Stimulated activated CD8-positive, alpha-beta memory T cell treated with anti-CD3 and anti-CD28 coated beads, Interleukin-12 subunit alpha, Interleukin-12 subunit beta, amount 100 ng/mL, for 24 hours (primary cell): ENCODE results near the gene TMPRSS4.

Experiments used
- DNase-seq: peaks from one replicate; pipeline ENCODE4 v3.0.0-alpha.2; 2020; ENCODE audit errors: extremely low read depth

The TMPRSS4 gene

GRCh38 chr11:118135051-118135795, 58.3 kb downstream of the TMPRSS4 start:
- no peak for DNase-seq

- no peak for DNase-seq
Observed at GRCh38 chr11:118135796-118136165, 58.9 kb downstream of the TMPRSS4 start.

GRCh38 chr11:118136341-118136740, 59.5 kb downstream of the TMPRSS4 start:
- DNase-seq, result no peak

GRCh38 chr11:118136801-118137200, 59.9 kb downstream of the TMPRSS4 start:
- DNase-seq, result no peak

GRCh38 chr11:118138839-118139420, 62.1 kb downstream of the TMPRSS4 start:
- no peak for DNase-seq

GRCh38 chr11:118139578-118139977, 62.7 kb downstream of the TMPRSS4 start:
- no peak for DNase-seq

GRCh38 chr11:118142081-118142480, 65.2 kb downstream of the TMPRSS4 start:
- DNase-seq, result no peak

- DNase-seq, result no peak
Observed at GRCh38 chr11:118142809-118143208, 65.9 kb downstream of the TMPRSS4 start.

GRCh38 chr11:118143661-118144185, 66.8 kb downstream of the TMPRSS4 start:
- no peak for DNase-seq

GRCh38 chr11:118144301-118145268, 67.7 kb downstream of the TMPRSS4 start:
- DNase-seq, result no peak

- DNase-seq, result peak; percentile 64
Observed at GRCh38 chr11:118145285-118146227, 68.7 kb downstream of the TMPRSS4 start.

GRCh38 chr11:118146554-118146953, 69.7 kb downstream of the TMPRSS4 start:
- DNase-seq, result no peak

- no peak for DNase-seq
Observed at GRCh38 chr11:118147502-118147901, 70.6 kb downstream of the TMPRSS4 start.

GRCh38 chr11:118148240-118148639, 71.4 kb downstream of the TMPRSS4 start:
- no peak for DNase-seq

- no peak for DNase-seq
Observed at GRCh38 chr11:118148856-118149255, 72.0 kb downstream of the TMPRSS4 start.

GRCh38 chr11:118149493-118149892, 72.6 kb downstream of the TMPRSS4 start:
- DNase-seq, result no peak

GRCh38 chr11:118151431-118151830, 74.6 kb downstream of the TMPRSS4 start:
- DNase-seq, result no peak

GRCh38 chr11:118152020-118152551, 75.2 kb downstream of the TMPRSS4 start:
- no peak for DNase-seq

GRCh38 chr11:118152552-118153471, 75.9 kb downstream of the TMPRSS4 start, which contains the start of gene SCN4B:
Gene SCN4B (minus strand): TSS chr11:118152823. CDS start chr11:118152673, 150 bp downstream.
- DNase-seq, result no peak

- no peak for DNase-seq
Observed at GRCh38 chr11:118153516-118153915, 76.6 kb downstream of the TMPRSS4 start.
